ENCODE measurements around the gene NEK1. TPM values are rescaled to one million over a fixed set of nuclear protein-coding genes. Genes with fewer than 3 reads are reported as not detected.

The NEK1 gene
- total and polyA plus RNA-seq, 2 donors (not counting 1 experiment from before 2014, with no cell fraction given) = 3.3 to 21.4 TPM

- TF ChIP-seq CTCF (IDR thresholded peaks at IDR 0.05) (no peak), EZH2 (IDR thresholded peaks at IDR 0.05; ENCODE audit: borderline replicate concordance, insufficient read depth, low read depth, low read length, poor library complexity, severe bottlenecking) (no peak)
- Histone ChIP-seq H3K27ac (ENCODE audit: low read length in 2 of 2) (no peak overlapping the region), H3K79me2 (ENCODE audit: control insufficient read depth, insufficient read depth, low read length) (peaks cover 37% of the 10 kb centered on the region), H3K4me2 (replicated peaks; ENCODE audit: low read depth, low read length, poor library complexity, severe bottlenecking) (no peak overlapping the region), H3K9me3 (ENCODE audit: control extremely low read depth in 1 of 3, control insufficient read depth in 2 of 3, insufficient read depth in 1 of 3, low read length in 2 of 3) (no peaks in the 10 kb centered on the region), H3K4me1 (ENCODE audit: control insufficient read depth in 2 of 2, insufficient read depth in 2 of 2, low read length in 2 of 2) (peaks cover 2 to 6% of the 10 kb centered on the region in 2 donors), H2AFZ (ENCODE audit: insufficient read depth, low read depth, low read length, poor library complexity, severe bottlenecking) (no peak overlapping the region), H3K27me3 (replicated peaks in 1 of 4; ENCODE audit: control extremely low read depth in 1 of 4, control insufficient read depth in 3 of 4, insufficient read depth in 4 of 4, low read length in 3 of 4) (no peaks in the 10 kb centered on the region), H4K20me1 (ENCODE audit: control insufficient read depth, insufficient read depth, low read length, poor library complexity, severe bottlenecking) (no peaks in the 10 kb centered on the region), H3K9ac (ENCODE audit: low read length) (no peak overlapping the region), H3K4me3 (ENCODE audit: control extremely low read depth in 1 of 5, extremely low read depth in 1 of 5, insufficient read depth in 1 of 5, low read depth in 2 of 5, low read length in 4 of 5) (no peak overlapping the region), H3K36me3 (replicated peaks in 1 of 2; ENCODE audit: control extremely low read depth in 1 of 2, control insufficient read depth in 1 of 2, extremely low read depth in 1 of 2, insufficient read depth in 2 of 2, low read length in 1 of 2) (peaks cover 0 to 3% of the 10 kb centered on the region in 2 experiments)
- no peak for ATAC-seq (ENCODE audit: low read depth)
- no CpG with 5 or more reads among the region's 1 CpG for WGBS (ENCODE audit: insufficient coverage)
- CTCF ChIA-PET = interaction anchor here (4.9 kb wide), 1 partner anchor 50 kb away, joined by 35 read pairs; the partner anchor contains the start of gene NEK1
- Mint-ChIP-seq H3K27ac (no peak overlapping the region), H3K4me3 (no peak overlapping the region), H3K27me3 (no peaks in the 10 kb centered on the region), H3K9me3 (ENCODE audit: insufficient read depth) (no peaks in the 10 kb centered on the region), H3K4me1 (peaks cover 23% of the 10 kb centered on the region)
- POLR2A ChIA-PET = no interaction called here
- no peak for DNase-seq
- intact Hi-C loops (cut with micrococcal nuclease) = no loop called here
Observed at GRCh38 chr4:169661761-169662160, 49.4 kb upstream of the NEK1 start.

DNA sequence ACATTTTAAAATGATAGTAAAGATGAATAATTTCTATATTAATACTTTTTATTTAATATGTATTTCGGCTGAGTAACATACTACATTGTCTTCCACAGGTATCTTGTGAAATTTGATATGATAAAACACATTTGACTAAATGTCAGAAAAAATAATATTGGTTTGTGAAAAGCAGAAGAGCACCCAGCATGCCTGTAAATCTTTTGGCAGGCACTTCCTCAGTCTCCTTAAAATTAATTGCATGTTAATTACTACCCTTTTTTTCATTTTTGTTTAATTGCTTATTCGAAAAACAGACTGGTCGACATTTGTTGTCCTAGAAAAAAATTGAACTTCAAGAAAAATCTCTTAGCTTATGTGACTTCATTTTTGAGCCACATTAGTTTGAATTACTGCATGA is 48.5 kb upstream of the NEK1 start:
- CTCF ChIA-PET = interaction anchor here (0.7 to 4.9 kb wide), 2 partner anchors 42 to 49 kb away, joined by 3 to 35 read pairs; partner anchors contain the start of gene NEK1
- intact Hi-C loops (cut with micrococcal nuclease) = loop anchor here (1.0 kb wide), 2 partner anchors 41 to 96 kb away; partner anchors contain the start of genes CLCN3 and HPF1
- TF ChIP-seq CTCF (IDR thresholded peaks at IDR 0.05) (no peak), EZH2 (IDR thresholded peaks at IDR 0.05; ENCODE audit: borderline replicate concordance, insufficient read depth, low read depth, low read length, poor library complexity, severe bottlenecking) (no peak)
- Mint-ChIP-seq H3K4me1 (peaks cover 23% of the 10 kb centered on the region), H3K27ac (peak overlapping the region; percentile 72), H3K9me3 (ENCODE audit: insufficient read depth) (no peaks in the 10 kb centered on the region), H3K4me3 (peak overlapping the region; percentile 59), H3K27me3 (no peaks in the 10 kb centered on the region)
- Histone ChIP-seq H3K9ac (ENCODE audit: low read length) (no peak overlapping the region), H3K27me3 (replicated peaks in 1 of 4; ENCODE audit: control extremely low read depth in 1 of 4, control insufficient read depth in 3 of 4, insufficient read depth in 4 of 4, low read length in 3 of 4) (no peaks in the 10 kb centered on the region), H3K9me3 (ENCODE audit: control extremely low read depth in 1 of 3, control insufficient read depth in 2 of 3, insufficient read depth in 1 of 3, low read length in 2 of 3) (no peaks in the 10 kb centered on the region), H3K4me1 (ENCODE audit: control insufficient read depth in 2 of 2, insufficient read depth in 2 of 2, low read length in 2 of 2) (peaks cover 2 to 6% of the 10 kb centered on the region in 2 donors), H3K36me3 (replicated peaks in 1 of 2; ENCODE audit: control extremely low read depth in 1 of 2, control insufficient read depth in 1 of 2, extremely low read depth in 1 of 2, insufficient read depth in 2 of 2, low read length in 1 of 2) (peaks cover 0 to 1% of the 10 kb centered on the region in 2 experiments), H3K4me3 (ENCODE audit: control extremely low read depth in 1 of 5, extremely low read depth in 1 of 5, insufficient read depth in 1 of 5, low read depth in 2 of 5, low read length in 4 of 5) (peak overlapping the region in 1 of 5 experiments; percentile 75), H4K20me1 (ENCODE audit: control insufficient read depth, insufficient read depth, low read length, poor library complexity, severe bottlenecking) (no peaks in the 10 kb centered on the region), H3K27ac (ENCODE audit: low read length in 2 of 2) (peak overlapping the region; percentile 90 to 92), H3K4me2 (replicated peaks; ENCODE audit: low read depth, low read length, poor library complexity, severe bottlenecking) (peak overlapping the region; percentile 70), H3K79me2 (ENCODE audit: control insufficient read depth, insufficient read depth, low read length) (peaks cover 38% of the 10 kb centered on the region), H2AFZ (ENCODE audit: insufficient read depth, low read depth, low read length, poor library complexity, severe bottlenecking) (no peak overlapping the region)
- DNase-seq (peak; percentile 8), ATAC-seq (ENCODE audit: low read depth) (no peak)
- WGBS (ENCODE audit: insufficient coverage) = no CpG with 5 or more reads among the region's 3 CpGs
- POLR2A ChIA-PET = interaction anchor here (1.4 kb wide), 1 partner anchor 41 kb away, joined by 7 read pairs; the partner anchor contains the start of gene CLCN3

Data from B cell (primary cell).